GM21786 (cell line): ENCODE results near the gene GMEB2.

Source experiments
- ATAC-seq: cut with Tn5 transposase; IDR thresholded peaks from one replicate; pipeline ENCODE4 v1.9.1; 2021; ENCODE audit not compliant: unreplicated experiment

Gene GMEB2

GRCh38 chr20:63547725-63548480 is 79.0 kb downstream of the GMEB2 start, which contains the start of gene SRMS:
TSS of gene SRMS (minus strand) at chr20:63547749. CDS start at chr20:63547463, 286 bp downstream.
- ATAC-seq: no peak

- no peak for ATAC-seq
Observed at GRCh38 chr20:63546956-63547724, 79.8 kb downstream of the GMEB2 start.

- ATAC-seq: no peak
Observed at GRCh38 chr20:63546256-63546955, 80.5 kb downstream of the GMEB2 start.

DNA sequence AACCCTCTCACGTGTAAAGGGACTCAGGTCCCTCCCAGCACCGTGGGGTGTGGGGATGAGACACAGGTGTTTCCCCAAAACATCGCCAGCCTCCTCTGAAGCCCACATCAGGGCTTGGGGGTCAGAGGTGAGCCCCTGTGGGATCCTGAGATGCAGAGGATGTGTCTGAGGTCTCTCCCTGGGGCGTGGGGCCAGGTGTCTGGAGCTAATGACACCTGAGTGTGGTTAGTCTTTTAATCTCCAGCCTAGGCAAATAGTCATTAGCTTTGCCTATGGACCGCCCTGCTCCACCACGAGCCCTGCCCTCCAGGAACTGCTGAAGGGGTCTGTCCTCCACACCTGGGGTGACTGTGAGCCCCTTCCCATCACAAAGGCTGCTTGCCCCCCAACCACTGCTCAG is 81.1 kb downstream of the GMEB2 start:
- no peak for ATAC-seq

GRCh38 chr20:63544958-63545516 is 81.9 kb downstream of the GMEB2 start:
- no peak for ATAC-seq

DNA sequence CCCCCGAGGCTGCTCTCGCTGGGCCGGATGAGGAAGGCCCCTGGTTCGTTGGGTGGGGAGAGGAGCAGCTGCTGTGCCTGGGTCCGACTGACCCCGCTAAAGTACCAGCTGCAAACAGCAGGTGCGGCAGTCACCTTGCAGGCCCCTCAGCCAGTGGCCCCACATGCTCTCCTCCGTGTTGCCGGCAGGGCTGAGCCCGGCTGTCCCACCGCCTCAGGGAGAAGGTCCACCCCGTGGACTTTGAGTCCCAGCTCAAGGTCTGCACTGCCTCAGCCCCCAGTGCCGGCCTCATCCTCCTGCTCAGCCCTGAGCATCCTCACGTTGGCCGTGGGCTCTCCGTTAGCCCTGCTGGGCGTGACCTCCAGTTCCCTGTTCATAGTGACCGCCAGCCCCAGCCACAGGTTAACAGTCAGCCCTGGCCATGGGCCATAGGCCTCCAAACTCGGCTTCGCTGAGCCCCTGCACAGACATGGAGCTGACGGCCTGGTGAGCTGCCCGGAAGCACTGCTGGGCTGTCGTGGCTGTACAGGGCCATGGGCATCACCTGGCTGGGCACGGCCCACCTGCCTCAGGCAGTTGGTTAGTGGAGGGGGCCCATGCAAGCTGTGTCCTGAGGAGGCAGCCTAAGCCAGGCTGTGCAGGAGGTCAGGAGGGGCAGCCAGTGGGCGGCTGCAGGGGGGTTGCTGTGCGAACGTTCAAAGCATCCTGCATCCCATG is 82.5 kb downstream of the GMEB2 start:
- no peak for ATAC-seq

DNA sequence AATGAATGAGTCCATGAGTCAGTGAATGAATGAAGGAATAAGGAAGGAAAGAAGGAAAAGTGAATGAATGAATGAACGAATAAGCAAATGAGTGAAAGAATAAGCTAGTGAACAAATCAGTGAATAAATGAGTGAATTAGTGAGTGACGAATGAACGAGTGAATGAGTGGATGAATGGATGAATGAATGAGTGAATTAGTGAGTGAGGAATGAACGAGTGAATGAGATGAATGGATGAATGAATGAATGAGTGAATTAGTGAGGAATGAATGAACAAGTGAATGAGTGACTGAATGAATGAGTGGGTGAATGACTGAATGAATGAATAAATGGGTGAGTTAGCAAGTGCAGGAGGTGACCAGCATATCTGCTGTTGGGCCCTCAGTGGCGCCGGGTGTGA is 83.2 kb downstream of the GMEB2 start:
- ATAC-seq: no peak

DNA sequence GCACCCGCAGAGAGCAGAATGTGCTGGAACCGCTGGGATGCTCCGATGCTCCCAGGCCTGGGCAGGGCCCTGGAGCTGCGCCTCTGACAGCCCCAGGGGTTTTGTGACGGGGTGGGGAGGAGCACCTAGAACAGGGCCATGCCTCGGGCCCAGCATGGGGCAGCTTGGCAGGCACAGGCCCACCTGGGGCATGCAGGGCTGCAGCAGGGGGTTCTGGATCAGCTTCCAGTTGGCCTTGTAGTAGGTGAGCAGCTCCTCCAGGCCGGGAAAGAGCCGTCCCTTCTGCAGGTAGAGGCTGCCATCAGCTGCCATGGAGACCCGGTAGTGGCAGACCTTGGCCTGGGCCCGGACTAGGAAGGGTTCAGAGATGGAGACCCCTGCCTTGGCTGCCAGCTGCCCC is 83.8 kb downstream of the GMEB2 start:
- no peak for ATAC-seq

- no peak for ATAC-seq
Observed at GRCh38 chr20:63542696-63543095, 84.2 kb downstream of the GMEB2 start.

- no peak for ATAC-seq
Observed at GRCh38 chr20:63542031-63542559, 84.8 kb downstream of the GMEB2 start.

GRCh38 chr20:63541371-63541770 is 85.5 kb downstream of the GMEB2 start:
- no peak for ATAC-seq

DNA sequence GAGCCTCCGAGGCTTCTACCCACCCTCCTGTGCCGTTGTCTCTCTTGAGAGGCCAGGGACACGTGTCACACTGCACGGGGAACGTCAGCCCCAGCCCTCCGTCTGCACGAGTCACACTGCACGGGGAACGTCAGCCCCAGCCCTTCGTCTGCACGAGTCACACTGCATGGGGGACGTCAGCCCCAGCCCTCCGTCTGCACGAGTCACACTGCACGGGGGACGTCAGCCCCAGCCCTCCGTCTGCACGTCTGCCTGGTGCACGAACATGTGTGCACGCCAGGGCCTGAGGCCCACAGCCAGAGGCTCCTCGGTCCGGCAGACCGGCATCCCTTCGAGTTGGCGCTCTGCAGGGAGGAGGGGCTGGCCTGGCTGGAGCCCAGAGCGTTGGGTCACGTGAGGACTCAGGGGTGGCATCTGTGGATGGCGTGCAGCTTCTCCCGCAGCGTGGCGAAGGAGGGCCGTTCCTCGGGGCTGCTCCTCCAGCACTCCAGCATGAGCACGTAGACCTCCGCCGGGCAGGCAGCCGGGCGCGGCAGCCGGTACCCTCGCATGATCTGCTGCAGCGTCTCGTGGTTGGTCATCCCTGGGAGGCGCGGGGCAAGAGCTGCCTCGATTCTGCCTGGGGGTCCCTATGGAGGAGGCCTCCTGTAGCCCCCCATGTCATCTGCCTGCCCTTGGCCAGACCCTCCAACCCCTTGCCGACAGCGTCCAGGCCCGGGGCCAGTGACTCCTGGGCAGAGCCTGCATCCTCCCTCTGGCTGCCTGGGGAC is 86.3 kb downstream of the GMEB2 start:
- ATAC-seq: no peak

- ATAC-seq: no peak
Observed at GRCh38 chr20:63539441-63540370, 87.2 kb downstream of the GMEB2 start.

DNA sequence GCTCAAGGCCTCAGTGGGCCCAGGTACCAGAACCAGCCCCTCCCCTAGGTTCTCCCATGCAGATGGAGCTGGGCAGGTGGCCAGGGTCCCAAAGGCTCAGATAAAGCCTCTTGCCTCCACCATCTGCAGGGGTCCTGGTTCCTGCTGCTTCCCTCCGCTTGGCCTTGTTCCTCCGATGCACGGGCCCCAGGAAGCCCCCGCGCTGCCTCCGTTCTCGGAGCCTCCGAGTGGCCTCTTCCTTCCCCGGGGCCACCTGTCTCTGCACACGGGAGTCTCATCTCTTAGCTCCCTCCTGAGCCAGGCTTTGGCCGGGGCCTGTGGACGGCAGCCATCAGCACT is 87.8 kb downstream of the GMEB2 start:
- no peak for ATAC-seq

DNA sequence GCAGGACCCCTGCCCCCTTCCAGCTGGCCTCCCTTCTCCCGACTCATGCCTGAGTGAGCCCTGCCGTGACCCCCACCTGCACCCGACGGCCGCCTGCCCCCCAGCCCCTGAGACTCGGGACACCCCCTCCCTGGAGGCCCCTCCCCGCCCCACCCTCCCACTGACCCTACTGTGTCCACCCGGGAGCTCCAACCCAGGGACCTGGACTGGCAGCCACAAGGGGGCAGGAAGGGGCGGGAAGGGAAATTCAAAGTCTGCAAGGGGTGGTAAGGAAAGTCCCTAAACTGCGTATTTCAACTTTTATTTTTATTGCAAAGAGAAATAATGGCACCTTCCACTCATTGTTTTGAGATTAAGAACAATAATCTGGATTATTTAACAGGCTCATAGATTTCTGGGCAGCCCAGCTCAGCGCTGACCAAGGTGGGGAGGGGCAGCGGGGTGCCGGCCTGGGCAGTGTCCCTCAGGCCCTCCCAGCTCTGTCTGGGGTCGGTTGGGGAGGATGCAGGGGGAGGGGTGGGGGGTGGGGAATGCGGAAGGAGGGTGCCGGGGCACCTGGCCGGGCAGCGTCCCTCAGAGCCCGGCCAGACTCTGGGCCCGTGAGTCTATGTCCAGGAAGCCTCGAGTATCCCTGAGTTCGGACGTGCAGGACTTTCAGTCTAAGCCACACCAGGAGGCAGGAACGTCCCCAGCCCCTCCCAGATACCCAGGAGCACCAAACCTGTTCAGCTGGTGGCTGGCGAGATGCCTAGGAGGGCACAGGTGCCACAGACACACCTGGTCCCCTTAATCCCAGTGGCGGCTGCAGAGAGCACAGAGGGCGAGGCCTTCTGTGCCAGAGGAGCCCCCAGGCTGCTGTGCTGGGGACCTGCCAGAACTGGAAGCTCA is 88.5 kb downstream of the GMEB2 start:
- ATAC-seq: no peak
